GM21576 (cell line): ENCODE results near the gene PPP4R2.

Source experiments
- ATAC-seq: cut with Tn5 transposase; IDR thresholded peaks from one replicate; pipeline ENCODE4 v1.9.1; 2021; ENCODE audit warnings: mild to moderate bottlenecking, moderate library complexity; ENCODE audit not compliant: unreplicated experiment

The PPP4R2 gene

DNA sequence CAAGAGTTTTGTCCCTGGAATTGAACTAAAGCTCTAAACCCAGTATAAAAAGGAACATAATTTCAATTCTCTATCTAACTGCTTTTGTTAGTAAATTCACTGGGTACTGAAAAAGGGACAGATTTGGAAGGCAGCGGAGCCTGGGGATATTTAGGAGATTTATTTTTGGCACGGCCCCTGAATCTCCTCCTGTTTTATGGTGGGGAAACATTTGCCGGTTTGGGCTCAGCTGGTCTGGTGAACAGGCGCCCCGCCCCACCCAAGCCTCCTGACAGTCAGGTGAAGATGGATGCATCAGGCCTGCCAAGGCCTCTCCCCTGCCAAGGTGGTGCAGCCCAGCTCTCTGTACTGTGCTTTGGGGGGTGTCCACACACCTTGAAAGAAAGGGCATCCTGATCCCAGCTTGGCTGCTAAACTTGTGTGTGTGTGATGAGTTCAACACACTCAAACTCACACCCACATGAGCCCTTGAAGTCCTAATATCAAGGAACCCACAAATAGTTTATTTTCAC, 111.1 kb downstream of the PPP4R2 start:
- ATAC-seq: no peak

DNA sequence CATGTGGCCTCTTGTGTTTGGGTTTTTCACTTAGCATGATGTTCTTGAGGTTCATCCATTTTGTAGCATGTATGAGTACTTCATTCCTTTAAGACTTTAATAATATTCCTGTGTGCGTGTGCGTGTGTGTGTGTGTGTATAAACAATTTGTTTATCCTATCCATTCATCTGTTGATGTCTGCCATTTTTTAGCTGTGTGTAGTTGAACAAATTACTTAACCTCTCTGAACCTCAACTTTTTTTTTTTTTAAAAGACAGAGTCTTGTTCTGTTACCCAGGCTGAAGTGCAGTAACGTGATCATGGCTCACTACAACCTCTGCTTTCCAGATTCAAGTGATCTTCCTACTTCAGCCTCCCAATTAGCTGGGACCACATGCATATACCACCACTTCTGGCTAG, 112.1 kb downstream of the PPP4R2 start:
- no peak for ATAC-seq

GRCh38 chr3:73110530-73110929, 113.9 kb downstream of the PPP4R2 start:
- no peak for ATAC-seq

- ATAC-seq: no peak
Observed at GRCh38 chr3:73114711-73115110, 118.1 kb downstream of the PPP4R2 start.

DNA sequence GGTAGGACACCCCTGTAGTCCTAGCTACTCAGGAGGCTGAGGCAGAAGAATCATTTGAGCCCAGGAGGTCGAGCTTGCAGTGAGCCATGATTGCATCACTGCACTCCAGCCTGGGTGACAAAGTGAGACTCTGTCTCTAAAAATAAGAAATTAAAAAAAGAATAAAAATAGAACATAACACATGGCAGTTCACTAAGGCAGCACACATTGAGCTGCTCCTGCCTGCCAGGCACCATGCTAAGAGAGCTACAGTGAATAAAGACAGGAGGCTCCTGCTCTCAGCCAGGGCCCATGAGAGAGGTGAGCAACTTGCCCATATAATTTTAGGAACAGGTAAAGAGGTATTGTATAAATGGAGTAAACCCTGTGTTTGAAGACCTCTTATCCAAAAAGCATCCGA, 119.2 kb downstream of the PPP4R2 start:
- no peak for ATAC-seq
